Measurements from ENCODE around the gene SPEM3. TPM values are rescaled to one million over a fixed set of nuclear protein-coding genes. Genes with fewer than 3 reads are reported as not detected.

SPEM3 gene
- total and polyA plus RNA-seq, 2 of the 13 experiments (the other 11 are each of a cell fraction or from before 2014, with no cell fraction given), result not detected

GRCh38 chr17:7403977-7404736 lies 24.5 kb upstream of the SPEM3 start, which contains the start of gene TMEM256 (continued):
- TF ChIP-seq, protein P1, sequence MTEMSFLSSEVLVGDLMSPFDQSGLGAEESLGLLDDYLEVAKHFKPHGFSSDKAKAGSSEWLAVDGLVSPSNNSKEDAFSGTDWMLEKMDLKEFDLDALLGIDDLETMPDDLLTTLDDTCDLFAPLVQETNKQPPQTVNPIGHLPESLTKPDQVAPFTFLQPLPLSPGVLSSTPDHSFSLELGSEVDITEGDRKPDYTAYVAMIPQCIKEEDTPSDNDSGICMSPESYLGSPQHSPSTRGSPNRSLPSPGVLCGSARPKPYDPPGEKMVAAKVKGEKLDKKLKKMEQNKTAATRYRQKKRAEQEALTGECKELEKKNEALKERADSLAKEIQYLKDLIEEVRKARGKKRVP (CRISPR knock-in tag; IDR thresholded peaks at IDR 0.05), result no peak
- TF ChIP-seq EP300 (IDR thresholded peaks at IDR 0.05; ENCODE audit: low read depth in 2 of 2, low read length in 2 of 2) (peak in 1 of 2 experiments; percentile 34; a peak in 1 of 4 replicates), EP300 (CRISPR knock-in tag; IDR thresholded peaks at IDR 0.05; ENCODE audit: borderline replicate concordance) (no peak), ZNF331 (CRISPR knock-in tag; IDR thresholded peaks at IDR 0.05) (0 out of 2 replicates have a peak, but pooled peaks have one; percentile 27), MTF2 (CRISPR knock-in tag; IDR thresholded peaks at IDR 0.05; ENCODE audit: borderline replicate concordance) (no peak), NBN (conservative IDR thresholded peaks at IDR 0.05) (no peak), MIER2 (CRISPR knock-in tag; IDR thresholded peaks at IDR 0.05) (no peak), ZMAT3 (CRISPR knock-in tag; conservative IDR thresholded peaks at IDR 0.05) (no peak; the same call in 1 of the 2 replicates), IRF2 (CRISPR knock-in tag; IDR thresholded peaks at IDR 0.05) (no peak), CREBL2 (CRISPR knock-in tag; IDR thresholded peaks at IDR 0.05; ENCODE audit: borderline replicate concordance) (no peak), BRCA1 (CRISPR knock-in tag; IDR thresholded peaks at IDR 0.05) (0 out of 2 replicates have a peak, but pooled peaks have one; percentile 64), ZNF143 (CRISPR knock-in tag; IDR thresholded peaks at IDR 0.05) (no peak), ZBTB43 (CRISPR knock-in tag; conservative IDR thresholded peaks at IDR 0.05) (0 out of 2 replicates have a peak, but pooled peaks have one; percentile 28), SRSF9 (IDR thresholded peaks at IDR 0.05; ENCODE audit: borderline replicate concordance, insufficient read depth, low read depth, low read length, poor library complexity, severe bottlenecking) (no peak), IKZF1 (IDR thresholded peaks at IDR 0.05) (no peak), ZNF569 (CRISPR knock-in tag; IDR thresholded peaks at IDR 0.05; ENCODE audit: borderline replicate concordance) (no peak), RXRB (CRISPR knock-in tag; IDR thresholded peaks at IDR 0.05; ENCODE audit: borderline replicate concordance) (no peak), ZBTB3 (CRISPR knock-in tag; IDR thresholded peaks at IDR 0.05; ENCODE audit: borderline replicate concordance, low read depth) (no peak), ZMYM3 (CRISPR knock-in tag; IDR thresholded peaks at IDR 0.05) (no peak), ZNF333 (CRISPR knock-in tag; IDR thresholded peaks at IDR 0.05; ENCODE audit: borderline replicate concordance) (no peak)
- TF ChIP-seq, protein P2, sequence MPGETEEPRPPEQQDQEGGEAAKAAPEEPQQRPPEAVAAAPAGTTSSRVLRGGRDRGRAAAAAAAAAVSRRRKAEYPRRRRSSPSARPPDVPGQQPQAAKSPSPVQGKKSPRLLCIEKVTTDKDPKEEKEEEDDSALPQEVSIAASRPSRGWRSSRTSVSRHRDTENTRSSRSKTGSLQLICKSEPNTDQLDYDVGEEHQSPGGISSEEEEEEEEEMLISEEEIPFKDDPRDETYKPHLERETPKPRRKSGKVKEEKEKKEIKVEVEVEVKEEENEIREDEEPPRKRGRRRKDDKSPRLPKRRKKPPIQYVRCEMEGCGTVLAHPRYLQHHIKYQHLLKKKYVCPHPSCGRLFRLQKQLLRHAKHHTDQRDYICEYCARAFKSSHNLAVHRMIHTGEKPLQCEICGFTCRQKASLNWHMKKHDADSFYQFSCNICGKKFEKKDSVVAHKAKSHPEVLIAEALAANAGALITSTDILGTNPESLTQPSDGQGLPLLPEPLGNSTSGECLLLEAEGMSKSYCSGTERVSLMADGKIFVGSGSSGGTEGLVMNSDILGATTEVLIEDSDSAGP (CRISPR knock-in tag; IDR thresholded peaks at IDR 0.05; ENCODE audit: borderline replicate concordance), result no peak; the same call in 1 of the 2 replicates
- TF ChIP-seq, protein P3, sequence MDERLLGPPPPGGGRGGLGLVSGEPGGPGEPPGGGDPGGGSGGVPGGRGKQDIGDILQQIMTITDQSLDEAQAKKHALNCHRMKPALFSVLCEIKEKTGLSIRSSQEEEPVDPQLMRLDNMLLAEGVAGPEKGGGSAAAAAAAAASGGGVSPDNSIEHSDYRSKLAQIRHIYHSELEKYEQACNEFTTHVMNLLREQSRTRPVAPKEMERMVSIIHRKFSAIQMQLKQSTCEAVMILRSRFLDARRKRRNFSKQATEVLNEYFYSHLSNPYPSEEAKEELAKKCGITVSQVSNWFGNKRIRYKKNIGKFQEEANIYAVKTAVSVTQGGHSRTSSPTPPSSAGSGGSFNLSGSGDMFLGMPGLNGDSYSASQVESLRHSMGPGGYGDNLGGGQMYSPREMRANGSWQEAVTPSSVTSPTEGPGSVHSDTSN (CRISPR knock-in tag; IDR thresholded peaks at IDR 0.05), result no peak
- TF ChIP-seq, protein P4, sequence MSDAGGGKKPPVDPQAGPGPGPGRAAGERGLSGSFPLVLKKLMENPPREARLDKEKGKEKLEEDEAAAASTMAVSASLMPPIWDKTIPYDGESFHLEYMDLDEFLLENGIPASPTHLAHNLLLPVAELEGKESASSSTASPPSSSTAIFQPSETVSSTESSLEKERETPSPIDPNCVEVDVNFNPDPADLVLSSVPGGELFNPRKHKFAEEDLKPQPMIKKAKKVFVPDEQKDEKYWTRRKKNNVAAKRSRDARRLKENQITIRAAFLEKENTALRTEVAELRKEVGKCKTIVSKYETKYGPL (CRISPR knock-in tag; IDR thresholded peaks at IDR 0.05), result 0 out of 2 replicates have a peak, but pooled peaks have one; percentile 51

Measured in HepG2 (cell line).